ENCODE measurements around the gene FBXO11.

- no peak for TF ChIP-seq CTCF (IDR thresholded peaks at IDR 0.05)
- TF ChIP-seq POLR2A (IDR thresholded peaks at IDR 0.05) = no peak
- TF ChIP-seq POLR2AphosphoS5 (IDR thresholded peaks at IDR 0.05; ENCODE audit: insufficient read depth in 1 of 2, low read depth in 1 of 2) = no peak
Measured at GRCh38 chr2:47767497-47767844, 138.8 kb downstream of the FBXO11 start.
